T-helper 1 cell treated with Interleukin-12 subunit alpha and Interleukin-12 subunit beta and Interleukin-4 antibody, amounts not matched to agents 30 μg/mL and 1 μg/mL, for 36 hours (primary cell): Measurements from ENCODE around the gene C2orf76.
"Not testable (repeated sequence)": the region's sequence is repeated elsewhere in the genome, so short reads cannot be mapped to it uniquely, and the experiment has no call there.

ENCODE experiments used
- H3K27ac Mint-ChIP-seq: one replicate; pipeline ENCODE4 v1.8.0; 2021; ENCODE audit warnings: mild to moderate bottlenecking, mixed read lengths
- H3K27me3 Mint-ChIP-seq: one replicate; pipeline ENCODE4 v1.8.0; 2021; ENCODE audit warnings: low read depth, mixed read lengths
- H3K36me3 Mint-ChIP-seq: one replicate; pipeline ENCODE4 v1.8.0; 2021; ENCODE audit warnings: low read depth, mixed read lengths
- H3K4me1 Mint-ChIP-seq: one replicate; pipeline ENCODE4 v1.8.0; 2021; ENCODE audit warnings: low read depth, mixed read lengths
- H3K4me3 Mint-ChIP-seq: one replicate; pipeline ENCODE4 v1.8.0; 2021; ENCODE audit warnings: mild to moderate bottlenecking, moderate library complexity, mixed read lengths
- H3K9me3 Mint-ChIP-seq: one replicate; pipeline ENCODE4 v1.8.0; 2021; ENCODE audit warnings: mixed read lengths

C2orf76 gene

DNA sequence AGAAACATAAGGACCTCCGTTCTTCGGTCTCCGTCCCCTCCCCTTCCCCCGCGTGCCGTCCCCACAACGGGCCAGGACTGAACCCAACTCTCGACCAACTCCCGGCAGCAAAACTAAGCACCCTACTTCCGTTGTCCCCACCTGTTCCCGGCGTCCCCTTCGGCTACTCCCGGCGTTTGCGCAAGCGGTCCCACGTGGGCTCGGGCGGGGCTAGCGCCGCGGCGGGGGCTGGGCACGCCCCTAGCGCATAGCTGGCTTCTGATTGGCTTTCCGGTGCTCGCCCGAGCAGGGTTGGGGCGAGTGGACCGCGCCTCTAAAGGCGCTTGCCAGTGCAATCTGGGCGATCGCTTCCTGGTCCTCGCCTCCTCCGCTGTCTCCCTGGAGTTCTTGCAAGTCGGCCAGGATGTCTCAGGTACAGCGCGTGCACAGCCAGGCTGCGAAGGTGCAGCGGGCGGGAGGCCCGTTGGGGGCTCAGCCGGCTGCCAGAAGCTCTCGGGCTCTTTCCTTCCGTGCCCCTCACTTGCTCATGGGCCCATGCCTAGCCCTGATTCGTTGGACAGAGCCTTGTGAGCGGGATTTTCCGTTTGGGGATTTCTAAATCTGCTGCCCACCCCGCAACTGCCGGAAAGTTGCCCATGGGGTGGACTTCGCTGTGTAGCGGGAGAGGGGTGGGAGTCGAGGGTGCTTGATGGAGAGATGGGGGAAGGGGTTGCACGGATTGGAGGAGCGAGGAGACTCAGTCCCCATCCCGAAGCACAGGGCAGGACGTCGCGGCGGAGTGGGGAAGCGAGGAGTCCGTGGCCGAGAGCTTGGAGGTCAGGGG is at the start of gene C2orf76, which contains the start of gene DBI:
TSS of gene C2orf76 (minus strand) at position 186 of the 823 bp plus-strand sequence. CDS start 26,875 bp downstream, outside the sequence.
TSS of gene DBI (plus strand) at position 329 of the 823 bp plus-strand sequence. CDS start at position 404, 75 bp downstream.
- Mint-ChIP-seq H3K36me3 (peaks cover 34% of the 10 kb centered on the region), H3K4me3 (peak within 1 kb of the TSS; percentile 99), H3K9me3 (no peaks in the 10 kb centered on the region), H3K27ac (peak within 1 kb of the TSS; percentile 98), H3K4me1 (peaks cover 37% of the 10 kb centered on the region), H3K27me3 (no peaks in the 10 kb centered on the region)

DNA sequence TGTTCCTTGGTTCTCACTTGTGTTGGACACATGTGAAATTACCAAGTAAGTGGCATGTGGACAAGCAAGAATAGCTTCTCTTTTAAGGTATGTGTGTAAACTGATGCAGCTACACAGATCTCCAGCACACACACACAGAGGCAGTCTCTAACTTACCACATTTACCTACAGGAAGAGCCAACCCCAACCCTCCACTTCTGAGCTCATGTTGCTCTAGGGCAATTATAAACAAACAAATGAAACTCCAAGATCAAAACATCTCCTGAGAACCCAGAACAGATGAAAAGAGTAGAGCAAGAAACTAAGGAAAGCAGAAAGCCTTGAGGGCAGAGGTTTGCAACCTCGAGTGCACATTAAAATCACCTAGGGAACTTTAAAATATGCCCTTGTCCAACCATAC is 49.0 kb upstream of the C2orf76 start:
- H3K36me3 Mint-ChIP-seq: no peaks in the 10 kb centered on the region

DNA sequence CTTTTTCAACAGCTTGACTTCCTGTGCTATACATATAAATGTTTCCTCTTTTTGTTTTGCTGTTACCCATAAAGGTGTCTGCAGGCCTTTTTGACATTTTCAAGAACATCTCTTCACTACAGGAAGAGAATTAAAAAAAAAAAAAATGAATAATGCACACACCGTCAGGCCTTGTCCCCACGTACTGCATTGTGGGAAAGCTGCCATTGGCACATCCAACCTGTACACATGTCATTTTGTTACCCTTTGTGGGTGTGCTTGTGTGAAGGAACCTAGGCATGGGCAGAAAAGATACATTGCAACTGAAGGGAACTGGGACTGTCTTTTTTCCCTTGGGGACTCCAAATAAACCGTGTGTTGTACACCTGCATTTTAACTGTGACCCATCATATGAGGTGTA is 48.3 kb upstream of the C2orf76 start:
- peaks cover 26% of the 10 kb centered on the region for H3K27me3 Mint-ChIP-seq
- H3K4me1 Mint-ChIP-seq: no peaks in the 10 kb centered on the region
- no peaks in the 10 kb centered on the region for H3K9me3 Mint-ChIP-seq
- no peak overlapping the region for H3K4me3 Mint-ChIP-seq
- no peak overlapping the region for H3K27ac Mint-ChIP-seq
- H3K36me3 Mint-ChIP-seq: no peaks in the 10 kb centered on the region

More for the DNA sequence above, 49.0 kb upstream of the C2orf76 start:
- Mint-ChIP-seq H3K4me3 (no peak overlapping the region), H3K4me1 (no peaks in the 10 kb centered on the region), H3K27ac (no peak overlapping the region), H3K27me3 (peaks cover 30% of the 10 kb centered on the region), H3K9me3 (no peaks in the 10 kb centered on the region)

DNA sequence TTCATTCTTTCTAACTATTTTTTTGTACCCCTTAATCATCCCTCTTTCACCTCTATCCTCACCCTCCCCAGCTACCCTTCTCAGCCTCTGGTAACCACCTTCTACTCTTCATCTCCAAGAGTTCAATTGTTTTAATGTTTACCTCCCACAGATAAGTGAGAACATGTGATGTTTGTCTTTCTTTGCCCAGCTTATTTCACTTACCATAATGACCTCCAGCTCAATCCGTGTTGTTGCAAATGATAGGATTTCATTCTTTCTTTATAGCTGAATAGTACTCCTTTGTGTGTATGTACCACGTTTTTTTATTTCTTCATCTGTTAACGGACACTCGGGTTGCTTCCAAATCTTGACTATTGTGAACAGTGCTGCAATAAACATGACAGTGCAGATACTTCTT is 42.9 kb upstream of the C2orf76 start:
- H3K36me3 Mint-ChIP-seq: no peaks in the 10 kb centered on the region
- no peak overlapping the region for H3K27ac Mint-ChIP-seq
- peaks cover 11% of the 10 kb centered on the region for H3K27me3 Mint-ChIP-seq
- no peaks in the 10 kb centered on the region for H3K4me1 Mint-ChIP-seq
- H3K4me3 Mint-ChIP-seq: no peak overlapping the region
- no peaks in the 10 kb centered on the region for H3K9me3 Mint-ChIP-seq

DNA sequence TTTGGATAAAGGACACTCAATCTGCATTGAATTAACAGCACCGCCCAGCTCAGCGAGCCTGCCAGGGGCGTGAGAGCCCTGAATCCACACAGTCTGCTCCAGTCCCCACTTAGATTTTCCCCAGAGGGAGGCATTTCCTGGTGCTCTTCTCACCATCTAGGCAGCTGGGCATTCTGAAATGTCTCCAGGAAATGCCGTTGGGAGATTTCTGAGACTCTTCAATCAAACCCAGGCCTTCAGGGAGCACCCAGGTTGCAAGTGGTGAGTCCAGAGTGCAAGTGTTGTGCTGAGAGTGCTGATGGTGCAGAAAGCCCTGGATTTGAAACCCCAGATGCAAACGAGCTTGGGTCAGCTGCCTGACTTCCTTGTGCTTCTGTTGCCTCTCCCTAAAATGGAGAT is 41.6 kb upstream of the C2orf76 start:
- Mint-ChIP-seq H3K4me3 (no peak overlapping the region), H3K9me3 (no peaks in the 10 kb centered on the region), H3K27me3 (peaks cover 6% of the 10 kb centered on the region), H3K4me1 (no peaks in the 10 kb centered on the region), H3K36me3 (no peaks in the 10 kb centered on the region), H3K27ac (no peak overlapping the region)

DNA sequence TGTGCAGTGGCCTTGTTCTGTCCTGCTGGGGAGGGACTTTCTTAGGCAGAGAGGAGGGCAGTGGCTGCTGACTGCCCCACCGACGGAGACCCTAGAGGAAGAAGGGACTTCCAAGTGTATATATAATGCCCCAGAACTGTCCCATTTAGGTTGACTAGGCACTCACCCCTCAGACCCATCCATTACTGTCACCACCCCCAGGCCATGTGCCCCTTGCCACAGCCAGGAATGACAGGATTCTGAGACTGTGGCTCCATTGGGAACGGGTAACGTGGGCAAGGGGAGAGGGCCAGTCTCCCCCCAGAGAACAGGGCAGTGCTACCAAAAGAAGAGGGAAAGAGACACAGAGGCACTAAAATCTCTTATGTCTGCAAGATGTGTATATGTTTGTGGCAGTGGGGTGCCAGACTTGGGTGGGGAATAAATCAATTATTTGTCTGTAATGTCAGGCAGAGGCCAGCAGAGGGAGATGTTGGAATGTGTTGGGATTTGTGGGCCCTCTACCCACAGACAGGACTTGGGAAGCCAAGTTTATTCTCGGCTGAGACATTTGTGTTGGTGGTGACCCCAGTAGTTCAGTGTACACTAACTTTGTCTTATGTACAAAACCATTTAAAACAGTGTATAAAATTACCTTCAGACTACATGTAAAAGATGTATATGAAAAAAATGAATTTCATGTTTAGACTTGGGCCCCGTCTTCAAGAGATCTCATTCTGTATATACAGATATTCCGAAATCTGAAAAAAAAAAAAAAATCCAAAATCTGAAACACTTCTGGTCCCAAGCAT is 41.0 kb upstream of the C2orf76 start:
- Mint-ChIP-seq H3K36me3 (no peaks in the 10 kb centered on the region), H3K4me1 (no peaks in the 10 kb centered on the region), H3K27me3 (peaks cover 4% of the 10 kb centered on the region), H3K9me3 (no peaks in the 10 kb centered on the region), H3K27ac (no peak overlapping the region), H3K4me3 (no peak overlapping the region)

DNA sequence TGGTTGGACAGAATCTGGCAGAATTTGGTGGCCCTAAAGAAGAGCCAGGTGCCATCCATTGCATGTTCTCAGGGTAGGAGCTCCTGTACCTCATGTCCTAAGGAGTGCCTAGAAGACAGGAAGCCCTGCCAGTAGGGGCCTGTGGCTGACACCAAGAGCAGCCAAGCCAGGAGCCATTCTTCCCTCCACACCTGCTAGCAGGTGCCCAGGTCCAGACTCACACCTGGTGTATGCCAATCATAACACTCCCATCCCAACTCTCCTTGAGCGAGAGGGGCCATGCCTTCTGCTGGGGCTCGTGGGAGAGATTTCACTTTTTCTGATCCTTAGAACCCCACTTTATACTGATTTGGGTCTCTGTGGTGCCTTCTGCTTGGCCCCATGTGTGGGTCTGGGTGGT is 38.5 kb upstream of the C2orf76 start:
- Mint-ChIP-seq H3K27me3 (no peaks in the 10 kb centered on the region), H3K36me3 (no peaks in the 10 kb centered on the region), H3K27ac (no peak overlapping the region), H3K4me1 (no peaks in the 10 kb centered on the region), H3K4me3 (no peak overlapping the region), H3K9me3 (no peaks in the 10 kb centered on the region)

DNA sequence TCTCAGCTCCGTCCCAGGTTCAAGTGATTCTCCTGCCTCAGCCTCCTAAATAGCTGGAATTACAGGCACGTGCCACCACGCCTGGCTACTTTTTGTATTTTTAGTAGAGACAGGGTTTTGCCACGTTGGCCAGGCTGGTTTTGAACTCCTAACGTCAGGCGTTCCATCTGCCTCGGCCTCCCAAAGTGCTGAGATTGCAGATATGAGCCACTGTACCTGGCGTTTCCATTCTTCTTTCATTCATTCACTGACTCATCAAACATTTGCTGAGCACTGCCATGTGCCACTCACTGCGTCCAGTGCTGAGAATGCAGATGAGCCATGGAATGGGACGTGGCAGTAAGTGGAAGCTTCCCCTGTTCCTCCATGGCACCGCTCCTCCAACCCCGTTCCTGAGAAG is 37.0 kb upstream of the C2orf76 start:
- H3K4me3 Mint-ChIP-seq, H3K27ac Mint-ChIP-seq, H3K27me3 Mint-ChIP-seq, H3K36me3 Mint-ChIP-seq, H3K4me1 Mint-ChIP-seq, H3K9me3 Mint-ChIP-seq: not testable (repeated sequence)

DNA sequence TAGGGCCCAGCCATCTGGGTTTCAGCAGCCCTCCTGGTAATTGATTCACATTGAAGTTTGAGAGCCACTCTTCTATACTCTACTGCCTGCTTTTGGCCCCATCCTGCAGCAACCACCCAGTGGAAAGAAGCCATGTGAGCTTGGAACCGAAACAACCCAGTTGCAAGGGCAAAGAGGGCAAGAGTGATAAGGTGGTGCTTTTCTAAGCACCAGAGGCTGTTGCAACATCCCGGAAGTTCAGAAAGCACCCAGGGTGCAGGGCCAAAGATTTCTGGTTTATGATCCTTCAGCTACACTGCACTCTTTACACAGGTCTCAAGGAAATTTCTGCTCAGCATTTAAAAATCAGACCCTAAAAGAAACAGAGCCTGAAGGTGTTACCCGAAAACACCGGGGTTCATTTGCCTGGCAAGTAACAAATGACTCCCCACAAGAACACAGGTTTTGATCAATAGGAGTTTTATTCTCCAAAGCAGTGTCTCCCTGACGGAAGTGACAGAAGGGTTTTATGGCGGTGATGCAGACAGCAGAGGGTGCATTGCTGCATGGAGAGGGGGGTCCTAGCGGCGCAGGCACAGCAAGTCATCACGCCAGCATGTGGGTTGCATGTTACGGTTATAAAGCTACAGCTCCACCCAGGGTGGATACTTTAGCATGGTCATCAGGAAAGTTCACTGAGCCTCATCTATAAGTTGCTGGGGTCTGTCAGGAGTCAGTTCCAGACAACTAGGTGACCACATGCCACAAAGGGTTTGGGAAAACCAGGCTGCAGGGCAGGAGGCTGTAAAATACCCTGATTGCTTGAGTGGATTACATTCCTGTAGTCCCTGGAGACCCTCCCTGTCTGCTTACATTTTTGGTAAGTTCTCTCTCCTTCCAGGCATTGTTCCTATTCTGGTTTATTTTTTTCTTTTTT is 36.3 kb upstream of the C2orf76 start:
- no peak overlapping the region for H3K27ac Mint-ChIP-seq
- no peaks in the 10 kb centered on the region for H3K36me3 Mint-ChIP-seq
- H3K4me1 Mint-ChIP-seq: no peaks in the 10 kb centered on the region
- no peaks in the 10 kb centered on the region for H3K9me3 Mint-ChIP-seq
- H3K4me3 Mint-ChIP-seq: no peak overlapping the region
- H3K27me3 Mint-ChIP-seq: no peaks in the 10 kb centered on the region

DNA sequence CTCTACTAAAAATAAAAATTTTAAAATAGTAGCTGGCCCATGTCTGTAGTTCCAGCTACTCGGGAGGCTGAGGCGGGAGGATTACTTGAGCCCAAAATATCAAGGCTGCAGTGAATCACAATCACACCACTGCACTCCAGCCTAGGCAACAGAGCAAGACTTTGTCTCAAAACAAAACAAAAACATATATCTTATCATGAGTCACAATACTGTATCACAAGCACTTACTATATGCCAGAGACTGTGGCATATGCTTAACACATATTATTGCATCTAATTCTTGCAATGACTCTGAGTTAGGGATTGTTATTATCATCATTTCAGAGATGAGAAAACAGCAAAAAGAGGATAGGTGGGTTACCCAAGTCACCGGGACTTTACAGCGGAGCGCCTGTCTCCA is 35.5 kb upstream of the C2orf76 start:
- Mint-ChIP-seq H3K27me3 (no peaks in the 10 kb centered on the region), H3K4me1 (no peaks in the 10 kb centered on the region), H3K27ac (no peak overlapping the region), H3K9me3 (no peaks in the 10 kb centered on the region), H3K4me3 (no peak overlapping the region), H3K36me3 (no peaks in the 10 kb centered on the region)

DNA sequence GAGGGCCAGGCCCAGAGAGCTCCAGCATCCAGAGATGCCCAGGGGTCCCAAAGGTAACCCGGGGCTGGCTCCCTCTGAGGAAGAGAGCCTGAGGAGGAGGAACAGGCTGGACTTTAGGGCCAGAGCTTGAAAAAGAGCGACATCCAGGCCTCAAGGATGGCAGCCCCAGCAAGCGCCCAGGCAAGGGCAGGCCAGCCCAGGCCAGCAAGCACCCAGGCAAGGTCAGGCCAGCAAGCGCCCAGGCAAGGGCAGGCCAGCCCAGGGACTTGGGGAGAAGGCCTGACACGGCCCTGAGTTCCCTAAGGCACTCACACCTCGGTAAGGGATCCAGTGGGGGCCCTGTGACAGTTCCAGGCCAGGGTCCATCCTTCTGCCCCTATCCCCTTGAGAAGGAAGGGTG is 30.6 kb upstream of the C2orf76 start:
- no peaks in the 10 kb centered on the region for H3K4me1 Mint-ChIP-seq
- H3K9me3 Mint-ChIP-seq: no peaks in the 10 kb centered on the region
- H3K4me3 Mint-ChIP-seq: no peak overlapping the region
- H3K36me3 Mint-ChIP-seq: no peaks in the 10 kb centered on the region
- peaks cover 3% of the 10 kb centered on the region for H3K27me3 Mint-ChIP-seq
- no peak overlapping the region for H3K27ac Mint-ChIP-seq

DNA sequence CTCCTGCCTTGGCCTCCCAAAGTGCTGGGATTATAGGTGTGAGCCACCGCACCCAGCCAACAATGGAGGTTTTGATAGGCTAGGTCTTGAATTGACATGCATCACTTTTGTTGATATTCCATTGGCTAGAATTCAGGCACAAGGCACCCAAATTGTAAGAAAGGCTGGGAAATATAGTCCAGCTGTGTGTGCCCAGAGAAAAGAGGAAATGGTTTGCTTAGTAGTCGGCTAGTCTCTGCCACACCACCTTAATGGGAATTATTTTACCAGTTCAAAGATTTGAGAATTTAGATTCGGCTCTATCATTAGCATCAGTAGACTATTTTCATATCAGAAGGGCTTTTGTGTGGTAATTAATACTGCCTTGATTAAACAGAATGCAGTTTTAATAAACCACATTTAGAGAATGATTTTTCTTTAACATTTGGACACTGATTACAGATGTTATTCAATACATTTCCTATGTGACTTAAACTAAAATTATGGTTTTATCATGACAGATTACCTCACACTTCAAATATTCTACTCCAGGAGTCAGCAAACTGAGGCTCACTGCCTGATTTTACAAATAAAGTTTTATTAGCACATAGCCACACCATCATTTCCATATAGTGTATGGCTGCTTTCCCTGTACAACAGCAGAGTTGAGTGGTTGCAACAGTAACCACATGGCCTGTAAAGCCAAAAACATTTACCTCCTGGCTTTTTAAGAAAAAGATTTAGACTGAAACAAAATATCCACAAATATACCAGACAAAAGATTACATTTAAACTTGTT is 27.5 kb upstream of the C2orf76 start:
- Mint-ChIP-seq H3K4me1 (no peaks in the 10 kb centered on the region), H3K27ac (no peak overlapping the region), H3K27me3 (peaks cover 7% of the 10 kb centered on the region), H3K9me3 (no peaks in the 10 kb centered on the region), H3K4me3 (no peak overlapping the region), H3K36me3 (no peaks in the 10 kb centered on the region)

DNA sequence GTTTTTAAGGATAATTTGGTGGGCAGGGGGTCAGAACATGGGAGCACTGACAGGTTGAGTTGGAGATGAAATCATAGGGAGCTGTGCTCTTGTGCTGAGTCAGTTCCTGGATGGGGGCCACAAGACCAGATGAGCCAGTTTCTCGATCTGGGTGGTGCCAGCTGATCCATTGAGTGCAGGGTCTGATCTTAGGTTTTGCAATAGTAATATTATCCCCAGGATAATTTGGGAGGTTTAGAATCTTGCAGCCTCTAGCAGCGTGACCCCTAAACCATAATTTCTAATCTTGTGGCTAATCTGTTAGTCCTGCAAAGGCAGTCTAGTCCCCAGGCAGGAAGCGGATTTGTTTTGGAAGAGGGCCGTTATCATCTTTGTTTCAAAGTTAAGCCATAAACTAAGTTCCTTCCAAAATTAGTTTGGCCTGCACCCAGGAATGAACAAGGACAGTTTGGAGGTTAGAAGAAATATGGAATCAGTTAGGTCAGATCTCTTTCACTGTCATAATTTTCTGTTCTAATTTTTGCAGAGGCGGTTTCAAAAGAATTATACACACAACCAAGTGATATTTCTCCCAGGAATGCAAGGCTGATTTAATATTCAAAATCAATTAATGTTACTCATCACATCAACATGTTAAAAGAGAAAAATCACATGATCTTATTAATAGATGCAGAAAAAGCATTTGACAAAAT is 23.1 kb upstream of the C2orf76 start:
- Mint-ChIP-seq H3K4me3 (no peak overlapping the region), H3K9me3 (no peaks in the 10 kb centered on the region), H3K27ac (no peak overlapping the region), H3K27me3 (peaks cover 10% of the 10 kb centered on the region), H3K4me1 (peaks cover 6% of the 10 kb centered on the region), H3K36me3 (no peaks in the 10 kb centered on the region)
